DND-41 (cell line): Measurements from ENCODE around the gene FGB.
"Not testable (repeated sequence)": the region's sequence is repeated elsewhere in the genome, so short reads cannot be mapped to it uniquely, and the experiment has no call there.

Source experiments
- ATAC-seq: fragments of 200-7000 bp; cut with Tn5 transposase; 3 replicates; pipeline ENCODE4 v1.9.1; 2021; ENCODE audit warnings: low read depth; ENCODE audit not compliant: insufficient read depth
- DNase-seq: peaks from one replicate; pipeline ENCODE4 v3.0.0-alpha.2; 2020
- H2AFZ ChIP-seq: 2 replicates; pipeline ENCODE4 v1.6.0; 2012; ENCODE audit warnings: low read depth, low read length
- H3K27ac ChIP-seq: 2 replicates; pipeline ENCODE4 v1.5.1; 2012; ENCODE audit warnings: low read length, inconsistent platforms
- H3K27me3 ChIP-seq: fragments of 200-600 bp; sonication (generic); 2 replicates; pipeline ENCODE4 v1.6.0; 2012; ENCODE audit warnings: low read length, mild to moderate bottlenecking, inconsistent platforms; ENCODE audit not compliant: insufficient read depth, poor library complexity
- H3K36me3 ChIP-seq: 2 replicates; pipeline ENCODE4 v1.5.1; 2012; ENCODE audit warnings: low read length, inconsistent platforms; ENCODE audit not compliant: insufficient read depth
- H3K4me1 ChIP-seq: 2 replicates; pipeline ENCODE4 v1.5.1; 2012; ENCODE audit warnings: mild to moderate bottlenecking, low read length; ENCODE audit not compliant: insufficient read depth
- H3K4me2 ChIP-seq: 2 replicates; pipeline ENCODE4 v1.6.0; 2012; ENCODE audit warnings: mild to moderate bottlenecking, moderate library complexity, low read length, inconsistent platforms; ENCODE audit not compliant: insufficient read depth
- H3K4me3 ChIP-seq, 2 experiments: fragments of 200-600 bp in 1 of 2; shearing (Covaris generic) in 1 of 2; 2 replicates each; pipeline ENCODE4 v1.5.1; 2012 to 2016; ENCODE audit warnings: inconsistent platforms in 2 of 2, low read length in 2 of 2, mild to moderate bottlenecking in 2 of 2, low read depth in 1 of 2, moderate library complexity in 1 of 2
- H3K79me2 ChIP-seq: 2 replicates; pipeline ENCODE4 v1.6.0; 2012; ENCODE audit warnings: low read length, inconsistent platforms; ENCODE audit not compliant: insufficient read depth
- H3K9ac ChIP-seq: 2 replicates; pipeline ENCODE4 v1.6.0; 2012; ENCODE audit warnings: low read depth, mild to moderate bottlenecking, inconsistent platforms, low read length, moderate library complexity
- H3K9me3 ChIP-seq: 2 replicates; pipeline ENCODE4 v1.5.1; 2012; ENCODE audit warnings: low read length, moderate library complexity, mild to moderate bottlenecking, inconsistent platforms; ENCODE audit not compliant: insufficient read depth, severe bottlenecking
- H4K20me1 ChIP-seq: 2 replicates; pipeline ENCODE4 v1.6.0; 2012; ENCODE audit warnings: low read length; ENCODE audit not compliant: insufficient read depth
- EZH2 ChIP-seq: IDR thresholded peaks from 3 replicates; pipeline ENCODE4 v1.6.1; 2012; ENCODE audit warnings: borderline replicate concordance, low read depth, mild to moderate bottlenecking, moderate library complexity, low read length, inconsistent platforms; ENCODE audit not compliant: severe bottlenecking
- TF ChIP-seq, protein P1 (sequence below): IDR thresholded peaks from 2 replicates; pipeline ENCODE4 v1.5.1; 2012; ENCODE audit warnings: borderline replicate concordance, low read length, moderate library complexity, mild to moderate bottlenecking; ENCODE audit not compliant: poor library complexity, severe bottlenecking; ENCODE audit errors: extremely low read depth

FGB gene

DNA sequence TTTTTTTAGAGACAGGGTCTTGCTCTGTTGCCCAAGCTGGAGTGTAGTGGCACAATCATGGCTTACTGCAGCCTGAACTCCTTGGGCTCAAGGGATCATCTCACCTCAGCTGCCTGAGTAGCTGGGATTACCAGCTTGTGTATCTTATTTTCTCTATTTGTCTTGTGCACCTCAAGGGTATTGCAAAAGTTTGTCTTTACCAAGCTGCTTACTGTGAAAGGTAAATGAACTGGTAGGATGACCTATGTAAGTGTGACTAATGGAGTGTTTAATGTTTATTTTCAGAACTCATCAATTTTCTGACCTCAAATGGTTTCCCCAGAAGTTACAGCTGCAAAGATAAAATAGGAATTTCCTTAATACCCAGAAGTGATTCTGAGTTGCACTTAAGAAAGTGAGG, 33.0 kb downstream of the FGB start:
- Histone ChIP-seq H3K9ac (no peak overlapping the region), H3K27me3 (peaks cover 3% of the 10 kb centered on the region), H3K4me1 (no peaks in the 10 kb centered on the region), H4K20me1 (no peaks in the 10 kb centered on the region), H3K4me2 (no peak overlapping the region), H3K79me2 (no peaks in the 10 kb centered on the region), H3K9me3 (no peaks in the 10 kb centered on the region), H3K4me3 (no peak overlapping the region), H3K36me3 (no peaks in the 10 kb centered on the region), H2AFZ (no peak overlapping the region), H3K27ac (no peak overlapping the region)
- DNase-seq: no peak
- TF ChIP-seq, protein P1, sequence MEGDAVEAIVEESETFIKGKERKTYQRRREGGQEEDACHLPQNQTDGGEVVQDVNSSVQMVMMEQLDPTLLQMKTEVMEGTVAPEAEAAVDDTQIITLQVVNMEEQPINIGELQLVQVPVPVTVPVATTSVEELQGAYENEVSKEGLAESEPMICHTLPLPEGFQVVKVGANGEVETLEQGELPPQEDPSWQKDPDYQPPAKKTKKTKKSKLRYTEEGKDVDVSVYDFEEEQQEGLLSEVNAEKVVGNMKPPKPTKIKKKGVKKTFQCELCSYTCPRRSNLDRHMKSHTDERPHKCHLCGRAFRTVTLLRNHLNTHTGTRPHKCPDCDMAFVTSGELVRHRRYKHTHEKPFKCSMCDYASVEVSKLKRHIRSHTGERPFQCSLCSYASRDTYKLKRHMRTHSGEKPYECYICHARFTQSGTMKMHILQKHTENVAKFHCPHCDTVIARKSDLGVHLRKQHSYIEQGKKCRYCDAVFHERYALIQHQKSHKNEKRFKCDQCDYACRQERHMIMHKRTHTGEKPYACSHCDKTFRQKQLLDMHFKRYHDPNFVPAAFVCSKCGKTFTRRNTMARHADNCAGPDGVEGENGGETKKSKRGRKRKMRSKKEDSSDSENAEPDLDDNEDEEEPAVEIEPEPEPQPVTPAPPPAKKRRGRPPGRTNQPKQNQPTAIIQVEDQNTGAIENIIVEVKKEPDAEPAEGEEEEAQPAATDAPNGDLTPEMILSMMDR: no peak
- TF ChIP-seq EZH2: no peak
- no peak for ATAC-seq

DNA sequence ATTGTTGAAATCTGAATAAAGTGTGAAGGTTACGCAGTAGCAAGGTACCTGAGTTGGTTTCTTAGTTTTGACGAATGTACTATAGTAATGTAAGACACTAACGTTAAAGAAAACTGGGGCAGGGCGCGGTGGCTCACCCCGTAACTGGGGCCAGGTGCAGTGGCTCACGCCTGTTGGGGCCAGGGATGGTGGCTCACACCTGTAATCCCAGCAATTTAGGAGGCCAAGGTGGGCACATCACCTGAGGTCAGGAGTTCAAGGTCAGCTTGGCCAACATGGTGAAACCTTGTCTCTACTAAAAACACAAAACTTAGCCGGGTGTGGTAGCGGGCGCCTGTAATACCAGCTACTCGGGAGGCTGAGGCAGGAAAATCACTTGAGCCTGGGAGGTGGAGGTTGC, 34.5 kb downstream of the FGB start:
- not testable (repeated sequence) for ATAC-seq, H4K20me1 ChIP-seq, H3K27me3 ChIP-seq, H3K79me2 ChIP-seq, H3K4me1 ChIP-seq, H3K9me3 ChIP-seq, H3K4me2 ChIP-seq, H3K27ac ChIP-seq, H3K9ac ChIP-seq, DNase-seq, H2AFZ ChIP-seq, H3K4me3 ChIP-seq, H3K36me3 ChIP-seq

DNA sequence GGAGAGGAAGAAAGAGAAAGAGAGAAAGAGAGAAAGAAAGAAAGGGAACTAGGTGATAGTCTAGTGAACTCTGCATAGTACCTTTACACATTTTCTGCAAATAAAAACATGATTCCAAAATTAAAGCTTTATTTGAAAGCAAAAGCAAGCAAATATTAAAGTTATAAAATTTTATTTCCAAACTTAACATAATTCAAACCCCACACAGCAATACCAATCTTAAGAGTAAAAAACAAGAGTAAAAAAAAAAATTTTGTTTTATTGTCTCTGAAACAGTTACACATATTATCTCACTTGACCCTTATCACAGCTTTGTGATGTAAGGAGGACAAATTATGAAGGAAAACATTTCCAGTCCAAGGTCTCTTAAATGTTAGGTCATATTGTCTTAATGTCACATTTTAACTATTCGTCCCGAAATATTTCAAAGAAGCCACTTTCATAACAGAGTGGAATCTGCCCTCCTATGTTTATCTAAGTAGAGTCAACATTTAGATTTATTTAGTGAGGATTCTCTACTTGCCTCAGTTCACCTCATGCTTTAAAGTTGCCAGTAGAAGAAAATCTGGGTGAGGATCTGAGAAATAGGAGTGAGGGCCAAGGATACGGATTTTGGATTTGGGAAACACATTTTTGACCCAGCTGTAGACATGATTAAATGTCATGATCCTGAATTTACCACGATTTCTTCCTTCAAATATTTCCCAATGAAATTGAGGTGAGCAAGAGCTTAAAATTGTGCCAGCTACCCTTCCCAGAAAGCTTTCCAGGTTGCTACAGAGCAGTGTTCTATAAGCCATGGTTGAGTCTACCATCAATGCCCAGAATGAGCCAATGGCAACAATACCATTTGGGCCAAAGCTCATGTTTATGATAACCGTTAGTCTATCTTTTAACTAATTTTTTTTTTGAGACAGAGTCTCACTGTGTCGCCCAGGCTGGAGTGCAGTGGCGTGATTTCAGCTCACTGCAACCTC, 35.3 kb downstream of the FGB start:
- no peak for TF ChIP-seq EZH2
- TF ChIP-seq, protein P1: no peak
- Histone ChIP-seq H3K4me1 (0 out of 2 replicates have a peak, but pooled peaks cover 3% of the 10 kb centered on the region), H3K9me3 (no peaks in the 10 kb centered on the region), H3K4me3 (no peak overlapping the region), H3K4me2 (no peak overlapping the region), H4K20me1 (no peaks in the 10 kb centered on the region), H3K9ac (no peak overlapping the region), H3K36me3 (no peaks in the 10 kb centered on the region), H2AFZ (no peak overlapping the region), H3K27me3 (peaks cover 3% of the 10 kb centered on the region), H3K27ac (no peak overlapping the region), H3K79me2 (no peaks in the 10 kb centered on the region)
- no peak for ATAC-seq
- DNase-seq: no peak

DNA sequence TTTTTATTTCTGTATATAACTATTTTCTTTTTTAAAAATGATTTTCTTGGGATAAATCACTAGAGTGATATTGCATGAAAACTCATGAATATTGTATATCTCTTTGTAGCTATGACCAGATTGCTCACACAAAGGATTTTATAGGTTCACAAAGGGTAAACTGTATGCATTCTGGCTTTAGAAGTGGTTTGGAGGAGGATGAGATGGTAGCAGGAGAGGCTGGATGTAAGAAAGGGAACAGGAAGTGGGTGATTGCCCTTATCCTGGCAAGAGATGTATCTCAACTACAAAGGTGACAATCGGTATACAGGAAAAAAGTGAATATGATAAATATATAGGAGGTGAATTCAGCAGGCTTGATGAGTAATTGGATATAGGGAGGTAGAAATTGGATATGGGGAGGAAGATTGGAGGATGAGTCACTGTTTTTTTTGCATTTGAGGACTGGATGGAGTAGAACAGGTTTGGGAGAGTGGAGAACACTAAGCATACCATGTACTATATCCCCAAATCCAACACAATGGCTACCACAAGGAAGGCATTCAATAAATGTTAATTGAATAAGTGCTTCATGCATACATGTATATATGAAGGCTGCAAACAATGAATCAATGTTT, 39.7 kb downstream of the FGB start:
- Histone ChIP-seq H2AFZ (no peak overlapping the region), H4K20me1 (no peaks in the 10 kb centered on the region), H3K4me3 (no peak overlapping the region), H3K9ac (no peak overlapping the region), H3K9me3 (no peaks in the 10 kb centered on the region), H3K27ac (no peak overlapping the region), H3K36me3 (no peaks in the 10 kb centered on the region), H3K79me2 (no peaks in the 10 kb centered on the region), H3K4me2 (no peak overlapping the region), H3K4me1 (0 out of 2 replicates have a peak, but pooled peaks cover 3% of the 10 kb centered on the region), H3K27me3 (no peaks in the 10 kb centered on the region)
- peak; percentile 89 for ATAC-seq
- no peak for DNase-seq
- TF ChIP-seq EZH2: no peak
- TF ChIP-seq, protein P1: no peak
